ENCODE measurements around the gene TUBG2.

TUBG2 gene

DNA sequence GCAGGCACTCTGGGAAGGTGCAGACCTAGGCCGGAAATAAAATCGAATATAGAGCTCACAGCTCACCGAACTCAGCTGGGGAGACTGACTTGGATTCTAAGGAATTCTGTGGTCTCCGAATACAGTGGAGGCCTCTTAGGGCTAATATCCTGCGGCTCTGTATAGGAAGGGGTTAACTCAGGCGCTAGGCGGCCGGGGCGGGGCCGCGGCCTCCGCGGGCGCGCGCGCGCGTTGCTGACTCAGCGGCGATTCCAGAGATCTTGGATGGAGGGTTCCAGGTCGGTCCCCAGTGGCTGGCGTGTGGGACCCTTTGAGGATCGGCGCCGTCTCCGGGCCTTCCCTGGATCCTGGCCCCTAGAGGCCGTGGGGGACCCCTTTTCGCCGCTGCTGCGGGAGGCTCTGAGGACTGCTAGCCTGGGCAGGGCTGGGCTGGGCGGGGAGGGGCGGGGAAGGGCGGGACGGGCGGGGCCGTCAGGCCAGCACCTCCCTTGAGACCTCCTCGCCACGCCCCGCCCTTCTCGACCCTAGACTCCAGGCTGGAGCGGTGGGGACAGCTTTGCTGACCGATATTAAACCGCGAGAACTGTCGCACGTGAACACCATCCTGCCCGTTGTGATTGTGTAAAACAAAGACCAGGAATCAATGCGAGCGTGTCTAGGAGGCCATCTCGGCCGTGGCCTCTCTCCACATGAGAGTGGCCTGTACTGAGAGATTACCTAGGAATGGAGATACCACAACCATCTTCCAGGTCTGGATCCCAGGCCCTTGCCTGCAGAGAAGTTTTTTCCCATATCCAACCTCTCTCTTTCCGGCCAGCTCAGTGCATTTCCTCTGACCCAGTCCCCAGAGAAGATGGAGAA is 19.1 kb downstream of the TUBG2 start:
- peak; percentile 49 for ATAC-seq
- TF ChIP-seq, protein P1, sequence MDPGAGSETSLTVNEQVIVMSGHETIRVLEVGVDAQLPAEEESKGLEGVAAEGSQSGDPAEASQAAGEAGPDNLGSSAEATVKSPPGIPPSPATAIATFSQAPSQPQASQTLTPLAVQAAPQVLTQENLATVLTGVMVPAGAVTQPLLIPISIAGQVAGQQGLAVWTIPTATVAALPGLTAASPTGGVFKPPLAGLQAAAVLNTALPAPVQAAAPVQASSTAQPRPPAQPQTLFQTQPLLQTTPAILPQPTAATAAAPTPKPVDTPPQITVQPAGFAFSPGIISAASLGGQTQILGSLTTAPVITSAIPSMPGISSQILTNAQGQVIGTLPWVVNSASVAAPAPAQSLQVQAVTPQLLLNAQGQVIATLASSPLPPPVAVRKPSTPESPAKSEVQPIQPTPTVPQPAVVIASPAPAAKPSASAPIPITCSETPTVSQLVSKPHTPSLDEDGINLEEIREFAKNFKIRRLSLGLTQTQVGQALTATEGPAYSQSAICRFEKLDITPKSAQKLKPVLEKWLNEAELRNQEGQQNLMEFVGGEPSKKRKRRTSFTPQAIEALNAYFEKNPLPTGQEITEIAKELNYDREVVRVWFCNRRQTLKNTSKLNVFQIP (CRISPR knock-in tag; IDR thresholded peaks at IDR 0.05; ENCODE audit: borderline replicate concordance, low read depth) = no peak
- TF ChIP-seq ZNF70 (CRISPR knock-in tag; IDR thresholded peaks at IDR 0.05) (peak; percentile 76; the same call in 1 of the 2 replicates), CSDC2 (CRISPR knock-in tag; IDR thresholded peaks at IDR 0.05) (0 out of 2 replicates have a peak, but pooled peaks have one; percentile 20)
- TF ChIP-seq, protein P2, sequence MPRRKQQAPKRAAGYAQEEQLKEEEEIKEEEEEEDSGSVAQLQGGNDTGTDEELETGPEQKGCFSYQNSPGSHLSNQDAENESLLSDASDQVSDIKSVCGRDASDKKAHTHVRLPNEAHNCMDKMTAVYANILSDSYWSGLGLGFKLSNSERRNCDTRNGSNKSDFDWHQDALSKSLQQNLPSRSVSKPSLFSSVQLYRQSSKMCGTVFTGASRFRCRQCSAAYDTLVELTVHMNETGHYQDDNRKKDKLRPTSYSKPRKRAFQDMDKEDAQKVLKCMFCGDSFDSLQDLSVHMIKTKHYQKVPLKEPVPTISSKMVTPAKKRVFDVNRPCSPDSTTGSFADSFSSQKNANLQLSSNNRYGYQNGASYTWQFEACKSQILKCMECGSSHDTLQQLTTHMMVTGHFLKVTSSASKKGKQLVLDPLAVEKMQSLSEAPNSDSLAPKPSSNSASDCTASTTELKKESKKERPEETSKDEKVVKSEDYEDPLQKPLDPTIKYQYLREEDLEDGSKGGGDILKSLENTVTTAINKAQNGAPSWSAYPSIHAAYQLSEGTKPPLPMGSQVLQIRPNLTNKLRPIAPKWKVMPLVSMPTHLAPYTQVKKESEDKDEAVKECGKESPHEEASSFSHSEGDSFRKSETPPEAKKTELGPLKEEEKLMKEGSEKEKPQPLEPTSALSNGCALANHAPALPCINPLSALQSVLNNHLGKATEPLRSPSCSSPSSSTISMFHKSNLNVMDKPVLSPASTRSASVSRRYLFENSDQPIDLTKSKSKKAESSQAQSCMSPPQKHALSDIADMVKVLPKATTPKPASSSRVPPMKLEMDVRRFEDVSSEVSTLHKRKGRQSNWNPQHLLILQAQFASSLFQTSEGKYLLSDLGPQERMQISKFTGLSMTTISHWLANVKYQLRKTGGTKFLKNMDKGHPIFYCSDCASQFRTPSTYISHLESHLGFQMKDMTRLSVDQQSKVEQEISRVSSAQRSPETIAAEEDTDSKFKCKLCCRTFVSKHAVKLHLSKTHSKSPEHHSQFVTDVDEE (CRISPR knock-in tag; IDR thresholded peaks at IDR 0.05) = peak; percentile 10; the same call in 1 of the 2 replicates

DNA sequence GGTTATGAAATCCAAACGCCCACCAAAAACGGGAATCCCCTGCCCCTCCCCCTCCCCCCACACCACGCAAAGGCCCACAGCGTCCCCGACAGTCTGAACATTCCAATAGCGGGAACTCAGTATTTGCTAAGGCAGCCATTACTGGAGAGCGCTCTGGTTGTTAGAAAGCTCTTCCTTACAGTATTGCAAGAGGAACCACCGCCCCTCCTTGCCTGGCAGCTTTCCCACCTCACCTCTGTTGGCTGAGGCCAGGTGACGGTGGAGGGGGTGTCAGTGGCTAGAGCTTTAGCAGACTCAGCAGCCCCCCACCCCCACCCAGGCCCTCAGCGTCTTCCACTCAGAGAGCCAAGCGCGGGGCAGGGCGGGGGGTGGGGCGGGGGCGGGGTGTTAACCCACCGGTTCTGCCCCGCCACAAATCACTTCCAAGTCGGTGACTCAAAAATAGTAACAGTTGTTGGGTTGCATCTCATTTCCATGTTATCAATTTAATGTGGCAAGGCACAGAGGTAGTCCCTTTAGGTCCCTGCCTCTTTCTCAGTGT is 19.9 kb downstream of the TUBG2 start:
- TF ChIP-seq GLIS3 (CRISPR knock-in tag; IDR thresholded peaks at IDR 0.05) (no peak), BACH2 (CRISPR knock-in tag; IDR thresholded peaks at IDR 0.05; ENCODE audit: borderline replicate concordance) (no peak), TCF4 (CRISPR knock-in tag; IDR thresholded peaks at IDR 0.05; ENCODE audit: borderline replicate concordance) (no peak), OSR1 (CRISPR knock-in tag; IDR thresholded peaks at IDR 0.05) (no peak), ZNF565 (CRISPR knock-in tag; conservative IDR thresholded peaks at IDR 0.05; ENCODE audit: low read depth) (no peak), CSDC2 (CRISPR knock-in tag; IDR thresholded peaks at IDR 0.05) (no peak), PPARA (CRISPR knock-in tag; IDR thresholded peaks at IDR 0.05; ENCODE audit: borderline replicate concordance) (no peak), TOX (CRISPR knock-in tag; IDR thresholded peaks at IDR 0.05; ENCODE audit: borderline replicate concordance) (no peak), ZNF70 (CRISPR knock-in tag; IDR thresholded peaks at IDR 0.05) (no peak), ISL1 (CRISPR knock-in tag; IDR thresholded peaks at IDR 0.05) (no peak)
- TF ChIP-seq, protein P3, sequence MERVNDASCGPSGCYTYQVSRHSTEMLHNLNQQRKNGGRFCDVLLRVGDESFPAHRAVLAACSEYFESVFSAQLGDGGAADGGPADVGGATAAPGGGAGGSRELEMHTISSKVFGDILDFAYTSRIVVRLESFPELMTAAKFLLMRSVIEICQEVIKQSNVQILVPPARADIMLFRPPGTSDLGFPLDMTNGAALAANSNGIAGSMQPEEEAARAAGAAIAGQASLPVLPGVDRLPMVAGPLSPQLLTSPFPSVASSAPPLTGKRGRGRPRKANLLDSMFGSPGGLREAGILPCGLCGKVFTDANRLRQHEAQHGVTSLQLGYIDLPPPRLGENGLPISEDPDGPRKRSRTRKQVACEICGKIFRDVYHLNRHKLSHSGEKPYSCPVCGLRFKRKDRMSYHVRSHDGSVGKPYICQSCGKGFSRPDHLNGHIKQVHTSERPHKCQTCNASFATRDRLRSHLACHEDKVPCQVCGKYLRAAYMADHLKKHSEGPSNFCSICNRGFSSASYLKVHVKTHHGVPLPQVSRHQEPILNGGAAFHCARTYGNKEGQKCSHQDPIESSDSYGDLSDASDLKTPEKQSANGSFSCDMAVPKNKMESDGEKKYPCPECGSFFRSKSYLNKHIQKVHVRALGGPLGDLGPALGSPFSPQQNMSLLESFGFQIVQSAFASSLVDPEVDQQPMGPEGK (CRISPR knock-in tag; IDR thresholded peaks at IDR 0.05; ENCODE audit: borderline replicate concordance) = no peak
- no peak for ATAC-seq

DNA sequence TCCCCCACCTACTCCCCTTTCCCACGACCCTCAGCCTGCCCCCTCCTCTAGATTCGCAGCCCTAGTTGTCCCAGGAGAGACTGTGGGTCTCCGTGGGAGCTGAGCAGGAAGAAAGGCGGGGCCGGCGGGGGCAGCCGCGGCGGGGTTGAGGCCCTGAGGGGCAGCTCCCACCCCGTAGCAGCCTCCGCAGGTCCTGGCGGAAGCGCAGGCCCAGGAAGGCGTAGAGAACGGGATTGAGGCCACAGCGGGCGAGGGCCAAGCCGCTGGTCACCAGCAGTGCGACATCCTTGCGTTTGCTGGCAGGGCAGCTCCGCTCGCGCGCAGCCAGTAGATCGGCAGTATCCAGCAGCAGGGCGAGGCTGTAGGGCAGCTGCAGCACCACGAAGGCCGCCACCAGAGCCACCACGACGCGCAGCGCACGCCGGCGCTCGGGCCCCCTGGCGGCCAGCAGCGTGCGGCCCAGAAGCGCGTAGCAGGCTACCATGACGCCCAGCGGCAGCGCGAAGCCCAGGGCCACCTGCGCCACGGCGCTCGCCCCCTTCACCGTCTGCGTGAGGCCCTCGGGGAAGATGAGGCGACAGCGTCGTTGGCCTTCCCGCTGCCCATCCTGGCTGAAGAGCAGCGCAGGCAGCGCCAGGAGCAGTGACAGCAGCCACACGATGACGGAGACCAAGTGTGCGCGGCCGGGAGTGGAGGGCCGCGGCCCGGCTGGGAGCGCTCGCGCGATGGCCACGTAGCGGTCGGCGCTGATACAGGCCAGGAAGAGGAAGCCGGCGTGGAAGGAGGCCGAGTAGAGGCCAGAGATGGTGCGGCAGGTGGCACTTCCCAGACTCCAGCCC is 20.6 kb downstream of the TUBG2 start:
- peak; percentile 45 for ATAC-seq
- TF ChIP-seq, protein P4, sequence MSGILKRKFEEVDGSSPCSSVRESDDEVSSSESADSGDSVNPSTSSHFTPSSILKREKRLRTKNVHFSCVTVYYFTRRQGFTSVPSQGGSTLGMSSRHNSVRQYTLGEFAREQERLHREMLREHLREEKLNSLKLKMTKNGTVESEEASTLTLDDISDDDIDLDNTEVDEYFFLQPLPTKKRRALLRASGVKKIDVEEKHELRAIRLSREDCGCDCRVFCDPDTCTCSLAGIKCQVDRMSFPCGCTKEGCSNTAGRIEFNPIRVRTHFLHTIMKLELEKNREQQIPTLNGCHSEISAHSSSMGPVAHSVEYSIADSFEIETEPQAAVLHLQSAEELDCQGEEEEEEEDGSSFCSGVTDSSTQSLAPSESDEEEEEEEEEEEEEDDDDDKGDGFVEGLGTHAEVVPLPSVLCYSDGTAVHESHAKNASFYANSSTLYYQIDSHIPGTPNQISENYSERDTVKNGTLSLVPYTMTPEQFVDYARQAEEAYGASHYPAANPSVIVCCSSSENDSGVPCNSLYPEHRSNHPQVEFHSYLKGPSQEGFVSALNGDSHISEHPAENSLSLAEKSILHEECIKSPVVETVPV (CRISPR knock-in tag; IDR thresholded peaks at IDR 0.05) = no peak
- TF ChIP-seq TOX (CRISPR knock-in tag; IDR thresholded peaks at IDR 0.05; ENCODE audit: borderline replicate concordance) (no peak), OSR1 (CRISPR knock-in tag; IDR thresholded peaks at IDR 0.05) (no peak), GLIS3 (CRISPR knock-in tag; IDR thresholded peaks at IDR 0.05) (no peak), ZNF70 (CRISPR knock-in tag; IDR thresholded peaks at IDR 0.05) (no peak), CSDC2 (CRISPR knock-in tag; IDR thresholded peaks at IDR 0.05) (peak; percentile 78; the same call in 1 of the 2 replicates), ZNF565 (CRISPR knock-in tag; conservative IDR thresholded peaks at IDR 0.05; ENCODE audit: low read depth) (no peak), BACH2 (CRISPR knock-in tag; IDR thresholded peaks at IDR 0.05; ENCODE audit: borderline replicate concordance) (no peak), SNAI2 (CRISPR knock-in tag; IDR thresholded peaks at IDR 0.05) (0 out of 2 replicates have a peak, but pooled peaks have one; percentile 53), RARB (CRISPR knock-in tag; IDR thresholded peaks at IDR 0.05) (no peak), TCF4 (CRISPR knock-in tag; IDR thresholded peaks at IDR 0.05; ENCODE audit: borderline replicate concordance) (no peak), ZFP3 (CRISPR knock-in tag; IDR thresholded peaks at IDR 0.05) (0 out of 2 replicates have a peak, but pooled peaks have one; percentile 57), ISL1 (CRISPR knock-in tag; IDR thresholded peaks at IDR 0.05) (no peak)
- TF ChIP-seq, protein P2 (CRISPR knock-in tag; IDR thresholded peaks at IDR 0.05) = no peak
- TF ChIP-seq, protein P5, sequence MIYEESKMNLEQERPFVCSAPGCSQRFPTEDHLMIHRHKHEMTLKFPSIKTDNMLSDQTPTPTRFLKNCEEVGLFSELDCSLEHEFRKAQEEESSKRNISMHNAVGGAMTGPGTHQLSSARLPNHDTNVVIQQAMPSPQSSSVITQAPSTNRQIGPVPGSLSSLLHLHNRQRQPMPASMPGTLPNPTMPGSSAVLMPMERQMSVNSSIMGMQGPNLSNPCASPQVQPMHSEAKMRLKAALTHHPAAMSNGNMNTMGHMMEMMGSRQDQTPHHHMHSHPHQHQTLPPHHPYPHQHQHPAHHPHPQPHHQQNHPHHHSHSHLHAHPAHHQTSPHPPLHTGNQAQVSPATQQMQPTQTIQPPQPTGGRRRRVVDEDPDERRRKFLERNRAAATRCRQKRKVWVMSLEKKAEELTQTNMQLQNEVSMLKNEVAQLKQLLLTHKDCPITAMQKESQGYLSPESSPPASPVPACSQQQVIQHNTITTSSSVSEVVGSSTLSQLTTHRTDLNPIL (CRISPR knock-in tag; IDR thresholded peaks at IDR 0.05; ENCODE audit: low read depth) = no peak
- TF ChIP-seq, protein P1 (CRISPR knock-in tag; IDR thresholded peaks at IDR 0.05; ENCODE audit: borderline replicate concordance, low read depth) = no peak
